H1 (cell line): ENCODE measurements around the gene SLC1A4. TPM values are rescaled to one million over a fixed set of nuclear protein-coding genes. Genes with fewer than 3 reads are reported as not detected.

Experiments used
- CTCF ChIA-PET: fragments of 300-600 bp; sonication (Branson Sonifier 250); formaldehyde crosslinking; loops from one replicate; lab custom pipeline; 2021; ENCODE audit not compliant: partially characterized antibody; lab: Charles Lee
- POLR2A ChIA-PET: fragments of 300-600 bp; sonication (Branson Sonifier 250); formaldehyde crosslinking; loops from one replicate; lab custom pipeline; 2021; ENCODE audit warnings: inconsistent platforms; ENCODE audit not compliant: partially characterized antibody; lab: Charles Lee
- DNase-seq, 2 experiments: peaks; one replicate each; pipeline versions ENCODE4 v3.0.0 to v3.0.0-alpha.2; 2010 to 2022; ENCODE audit warnings: low spot score in 2 of 2, low read depth in 1 of 2, mixed read lengths in 1 of 2
- FAIRE-seq: peaks from 2 replicates; lab custom pipeline; 2011; peaks lifted over from hg19 to GRCh38; lab: Jason Lieb, UNC
- H2AFZ ChIP-seq: 2 replicates; pipeline ENCODE4 v1.8.1; 2012; ENCODE audit warnings: low read length, inconsistent platforms
- H2AK5ac ChIP-seq: 2 replicates; pipeline ENCODE4 v1.6.1; 2013; ENCODE audit warnings: low read depth, low read length
- H2BK120ac ChIP-seq: replicated peaks from 2 replicates; pipeline ENCODE3; 2013; ENCODE audit warnings: low read depth, low read length, inconsistent platforms
- H2BK12ac ChIP-seq: 2 replicates; pipeline ENCODE4 v1.6.1; 2013; ENCODE audit warnings: low read depth, low read length
- H2BK15ac ChIP-seq: 2 replicates; pipeline ENCODE4 v1.6.1; 2013; ENCODE audit warnings: low read length
- H2BK20ac ChIP-seq: 2 replicates; pipeline ENCODE4 v1.6.1; 2013; ENCODE audit warnings: low read length
- H2BK5ac ChIP-seq: 2 replicates; pipeline ENCODE4 v1.6.1; 2013; ENCODE audit warnings: low read depth, low read length
- H3K14ac ChIP-seq: 2 replicates; pipeline ENCODE4 v1.6.1; 2013; ENCODE audit warnings: inconsistent platforms; ENCODE audit not compliant: insufficient read length
- H3K18ac ChIP-seq: 2 replicates; pipeline ENCODE4 v1.6.1; 2013; ENCODE audit warnings: low read length; ENCODE audit errors: extremely low read depth
- H3K23ac ChIP-seq: 2 replicates; pipeline ENCODE4 v1.6.1; 2013; ENCODE audit warnings: inconsistent platforms; ENCODE audit not compliant: insufficient read length
- H3K23me2 ChIP-seq: 2 replicates; pipeline ENCODE4 v1.6.1; 2013; ENCODE audit warnings: low read depth, low read length
- H3K27ac ChIP-seq: 2 replicates; pipeline ENCODE4 v1.6.1; 2011; ENCODE audit warnings: low read depth, low read length, inconsistent platforms
- H3K27me3 ChIP-seq, 4 experiments: replicated peaks in 1 of 4; 1 replicate in 1 of 4; 2 replicates in 3 of 4; pipeline versions ENCODE4 v1.6.1 to v1.8.1; 2011 to 2013; ENCODE audit warnings: low read length in 3 of 4, mild to moderate bottlenecking in 3 of 4, inconsistent platforms in 2 of 4, mixed read lengths in 2 of 4, moderate library complexity in 1 of 4; ENCODE audit not compliant: control insufficient read depth in 3 of 4, insufficient read depth in 3 of 4; ENCODE audit errors: extremely low read depth in 1 of 4
- H3K36me3 ChIP-seq, 4 experiments: 2 replicates each; pipeline versions ENCODE4 v1.6.1 to v1.8.1; 2011 to 2013; ENCODE audit warnings: mild to moderate bottlenecking in 4 of 4, low read length in 3 of 4, moderate library complexity in 2 of 4, control low read depth in 1 of 4, inconsistent platforms in 1 of 4; ENCODE audit not compliant: insufficient read depth in 4 of 4, control insufficient read depth in 2 of 4
- H3K4ac ChIP-seq: replicated peaks from 2 replicates; pipeline ENCODE3; 2013; ENCODE audit warnings: low read length, low read depth, mixed read lengths, inconsistent platforms; ENCODE audit not compliant: insufficient read length
- H3K4me1 ChIP-seq, 4 experiments: replicated peaks in 1 of 4; 1 replicate in 1 of 4; 2 replicates in 3 of 4; pipeline versions ENCODE4 v1.6.1 to v1.8.1; 2011 to 2013; ENCODE audit warnings: low read length in 3 of 4, inconsistent platforms in 2 of 4, mixed read lengths in 1 of 4; ENCODE audit not compliant: insufficient read depth in 4 of 4, control insufficient read depth in 3 of 4
- H3K4me2 ChIP-seq, 2 experiments: 2 replicates each; pipeline versions ENCODE4 v1.6.1 to v1.8.1; 2011 to 2013; ENCODE audit warnings: low read depth in 2 of 2, low read length in 2 of 2, control low read depth in 1 of 2, inconsistent platforms in 1 of 2, mild to moderate bottlenecking in 1 of 2; ENCODE audit not compliant: insufficient read depth in 1 of 2
- H3K4me3 ChIP-seq, 4 experiments: fragments of 200-600, 300-600 bp in 1 of 4; sonication (generic), shearing (Covaris generic), sonication (Bioruptor Twin) in 1 of 4; 2 replicates each; pipeline versions ENCODE4 v1.5.1 to v1.8.1; 2011 to 2016; ENCODE audit warnings: low read length in 4 of 4, low read depth in 3 of 4, control low read depth in 2 of 4, inconsistent platforms in 2 of 4, mild to moderate bottlenecking in 2 of 4, mixed read lengths in 1 of 4, moderate library complexity in 1 of 4; ENCODE audit not compliant: insufficient read depth in 2 of 4; ENCODE audit errors: extremely low read depth in 1 of 4
- H3K56ac ChIP-seq: replicated peaks from 2 replicates; pipeline ENCODE3; 2013; ENCODE audit warnings: low read depth, mild to moderate bottlenecking, mixed read lengths, low read length, inconsistent platforms; ENCODE audit not compliant: insufficient read length
- H3K79me1 ChIP-seq: 2 replicates; pipeline ENCODE4 v1.6.1; 2013; ENCODE audit warnings: low read depth, low read length, control low read depth
- H3K79me2 ChIP-seq, 2 experiments: 2 replicates each; pipeline versions ENCODE4 v1.6.1 to v1.8.1; 2012 to 2013; ENCODE audit warnings: low read length in 2 of 2, mild to moderate bottlenecking in 2 of 2, inconsistent platforms in 1 of 2; ENCODE audit not compliant: insufficient read depth in 2 of 2, control insufficient read depth in 1 of 2
- H3K9ac ChIP-seq, 4 experiments: replicated peaks in 1 of 4; 1 replicate in 1 of 4; 2 replicates in 3 of 4; pipeline versions ENCODE4 v1.6.1 to v1.8.1; 2011 to 2013; ENCODE audit warnings: low read depth in 3 of 4, low read length in 3 of 4, control low read depth in 2 of 4, mild to moderate bottlenecking in 2 of 4, moderate library complexity in 2 of 4, inconsistent platforms in 1 of 4; ENCODE audit errors: extremely low read depth in 1 of 4
- H3K9me3 ChIP-seq, 2 experiments: 2 replicates each; pipeline versions ENCODE4 v1.6.1 to v1.8.1; 2012 to 2013; ENCODE audit warnings: mild to moderate bottlenecking in 2 of 2, moderate library complexity in 2 of 2, control low read depth in 1 of 2, inconsistent platforms in 1 of 2, low read depth in 1 of 2, low read length in 1 of 2, mixed read lengths in 1 of 2; ENCODE audit not compliant: insufficient read depth in 2 of 2
- H4K20me1 ChIP-seq, 2 experiments: replicated peaks in 1 of 2; 2 replicates each; pipeline versions ENCODE3 to v1.8.1; 2011 to 2013; ENCODE audit warnings: inconsistent platforms in 2 of 2, low read length in 2 of 2, mild to moderate bottlenecking in 1 of 2; ENCODE audit not compliant: insufficient read depth in 2 of 2, control insufficient read depth in 1 of 2
- H4K5ac ChIP-seq: 2 replicates; pipeline ENCODE4 v1.6.1; 2013; ENCODE audit warnings: low read length, low read depth, mixed read lengths, inconsistent platforms; ENCODE audit not compliant: insufficient read length
- H4K8ac ChIP-seq: 2 replicates; pipeline ENCODE4 v1.8.0; 2013; ENCODE audit warnings: mild to moderate bottlenecking, moderate library complexity, low read length, inconsistent platforms; ENCODE audit not compliant: insufficient read depth; ENCODE audit errors: extremely low read depth
- H4K91ac ChIP-seq: replicated peaks from 2 replicates; pipeline ENCODE3; 2013; ENCODE audit warnings: low read length, mixed read lengths, inconsistent platforms; ENCODE audit not compliant: insufficient read length
- ASH2L ChIP-seq: fragments of 200-600, 300-600 bp; sonication (generic); IDR thresholded peaks from one replicate; pipeline ENCODE4 v1.7.1; 2017; ENCODE audit warnings: low read length
- CHD2 ChIP-seq: IDR thresholded peaks from 2 replicates; pipeline ENCODE4 v1.6.1; 2012; ENCODE audit warnings: low read length, improper control_type of control experiment
- JUND ChIP-seq: IDR thresholded peaks from 2 replicates; pipeline ENCODE4 v1.6.1; 2011; ENCODE audit warnings: mild to moderate bottlenecking, improper control_type of control experiment, low read length
- PHF8 ChIP-seq: fragments of 200-600 bp; sonication (generic); conservative IDR thresholded peaks from 2 replicates; pipeline ENCODE4 v1.7.1; 2012; ENCODE audit warnings: low read depth, mild to moderate bottlenecking, inconsistent platforms, low read length, moderate library complexity
- RXRA ChIP-seq: IDR thresholded peaks from 2 replicates; pipeline ENCODE4 v1.6.1; 2011; ENCODE audit warnings: low read depth, mild to moderate bottlenecking, low read length, moderate library complexity; ENCODE audit not compliant: insufficient read depth
- WGBS, 2 experiments: shearing (Covaris generic) in 1 of 2; methylation state at CpG; one replicate each; pipeline versions ENCODE4 v1.1.6 to v1.1.7; 2013 to 2015; ENCODE audit warnings: low lambda C conversion rate in 2 of 2, mixed read lengths in 2 of 2, inconsistent platforms in 1 of 2, low coverage in 1 of 2, missing lambda C conversion rate in 1 of 2; ENCODE audit not compliant: insufficient replicate concordance in 2 of 2, insufficient coverage in 1 of 2, insufficient read length in 1 of 2; ENCODE audit errors: extremely low coverage in 1 of 2, missing lambda C conversion rate in 1 of 2; 5-methylcytosine and 5-hydroxymethylcytosine counted together
- polyA plus RNA-seq, 7 experiments: library from polyadenylated mRNA; depleted of rRNA in 3 of 7; stranded (reverse) in 5 of 7; unstranded in 2 of 7; fragments of >200 nt in 5 of 7; fragments of 200-250 nt in 2 of 7; gene quantifications; 1 replicate in 5 of 7; 2 replicates in 1 of 7; 4 replicates in 1 of 7; pipeline versions ENCODE4 v1.2.1 to v1.2.3, GENCODE V29; 2011 to 2013; ENCODE audit warnings: missing spikeins in 2 of 7, mixed read lengths in 2 of 7
- total RNA-seq: library from RNA; stranded (reverse); fragmentation: NEBNext Ultra II Directional; extraction: Animal tissue kit (Norgen Biotek cat#: 25700); gene quantifications from 2 replicates; pipeline ENCODE4 v1.2.1, GENCODE V29; 2021
- TF ChIP-seq, protein P1 (sequence below), 3 experiments: IDR thresholded peaks; 1 replicate in 2 of 3; 2 replicates in 1 of 3; pipeline versions ENCODE4 v1.5.1 to v1.6.1; 2011; ENCODE audit warnings: low read length in 3 of 3, mild to moderate bottlenecking in 3 of 3, inconsistent platforms in 2 of 3, low read depth in 1 of 3, moderate library complexity in 1 of 3; ENCODE audit not compliant: insufficient read depth in 1 of 3; ENCODE audit errors: control extremely low read depth in 1 of 3

The SLC1A4 gene
- total and polyA plus RNA-seq, 2 of the 8 experiments (the other 6 are each of a cell fraction or from before 2014, with no cell fraction given) = 0.44 to 0.86 TPM

DNA sequence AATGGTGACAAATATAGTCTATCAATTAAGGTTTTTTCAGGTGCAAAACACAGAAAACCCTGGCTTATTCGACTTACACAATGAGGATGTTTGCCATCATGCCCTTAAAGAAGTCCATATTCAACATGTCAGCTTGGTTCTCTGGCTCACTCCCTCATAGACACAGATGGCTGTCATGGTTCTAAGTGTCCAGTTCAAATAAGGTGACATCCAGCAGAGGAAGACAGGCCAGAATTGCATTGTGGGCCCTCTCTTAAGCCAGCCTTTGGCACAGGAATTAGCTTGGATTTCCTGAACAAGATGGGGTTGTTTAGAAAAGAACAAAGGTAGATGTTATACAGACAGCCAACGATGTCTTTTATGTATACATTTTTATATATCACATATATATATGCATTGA is 18.7 kb upstream of the SLC1A4 start:
- Histone ChIP-seq H3K18ac (no peak overlapping the region), H3K79me1 (no peaks in the 10 kb centered on the region), H3K23ac (no peak overlapping the region), H3K4ac (no peak overlapping the region), H2AFZ (no peak overlapping the region), H3K14ac (no peak overlapping the region), H2AK5ac (no peak overlapping the region), H4K8ac (no peak overlapping the region), H4K91ac (no peak overlapping the region), H2BK5ac (no peak overlapping the region), H3K23me2 (no peaks in the 10 kb centered on the region), H3K27me3 (no peaks in the 10 kb centered on the region; a peak in 1 of 7 replicates), H3K9me3 (no peaks in the 10 kb centered on the region), H2BK15ac (no peak overlapping the region), H2BK120ac (no peak overlapping the region), H3K4me3 (no peak overlapping the region), H2BK20ac (no peak overlapping the region), H3K36me3 (no peaks in the 10 kb centered on the region), H3K56ac (no peak overlapping the region), H3K9ac (no peak overlapping the region), H3K27ac (no peak overlapping the region), H4K20me1 (peaks cover 0 to 2% of the 10 kb centered on the region in 2 experiments), H3K4me2 (no peak overlapping the region), H3K79me2 (no peaks in the 10 kb centered on the region), H2BK12ac (no peak overlapping the region), H4K5ac (no peak overlapping the region), H3K4me1 (no peaks in the 10 kb centered on the region; a peak in 2 of 7 replicates)
- ChIA-PET POLR2A (no interaction called here), CTCF (interaction anchor here (0.9 to 2.0 kb wide), 3 partner anchors 9 to 351 kb away, joined by 3 to 7 read pairs (median 4); no protein-coding TSS in a partner anchor)
- WGBS, 2 experiments = 79% methylated on average over 2 of the region's 2 CpGs; no CpG with 5 or more reads in 1 of the 2 experiments
- no peak for DNase-seq
- FAIRE-seq = no peak
- TF ChIP-seq ASH2L (no peak), JUND (no peak), PHF8 (no peak), RXRA (no peak), CHD2 (no peak)
- TF ChIP-seq, protein P1, sequence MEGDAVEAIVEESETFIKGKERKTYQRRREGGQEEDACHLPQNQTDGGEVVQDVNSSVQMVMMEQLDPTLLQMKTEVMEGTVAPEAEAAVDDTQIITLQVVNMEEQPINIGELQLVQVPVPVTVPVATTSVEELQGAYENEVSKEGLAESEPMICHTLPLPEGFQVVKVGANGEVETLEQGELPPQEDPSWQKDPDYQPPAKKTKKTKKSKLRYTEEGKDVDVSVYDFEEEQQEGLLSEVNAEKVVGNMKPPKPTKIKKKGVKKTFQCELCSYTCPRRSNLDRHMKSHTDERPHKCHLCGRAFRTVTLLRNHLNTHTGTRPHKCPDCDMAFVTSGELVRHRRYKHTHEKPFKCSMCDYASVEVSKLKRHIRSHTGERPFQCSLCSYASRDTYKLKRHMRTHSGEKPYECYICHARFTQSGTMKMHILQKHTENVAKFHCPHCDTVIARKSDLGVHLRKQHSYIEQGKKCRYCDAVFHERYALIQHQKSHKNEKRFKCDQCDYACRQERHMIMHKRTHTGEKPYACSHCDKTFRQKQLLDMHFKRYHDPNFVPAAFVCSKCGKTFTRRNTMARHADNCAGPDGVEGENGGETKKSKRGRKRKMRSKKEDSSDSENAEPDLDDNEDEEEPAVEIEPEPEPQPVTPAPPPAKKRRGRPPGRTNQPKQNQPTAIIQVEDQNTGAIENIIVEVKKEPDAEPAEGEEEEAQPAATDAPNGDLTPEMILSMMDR (IDR thresholded peaks at IDR 0.05; ENCODE audit: control extremely low read depth in 1 of 3, insufficient read depth in 1 of 3, low read depth in 1 of 3, low read length in 3 of 3) = no peak
